ENCODE data around the gene ZSCAN22.

ZSCAN22 gene

GRCh38 chr19:58379246-58379645 lies 52.5 kb downstream of the ZSCAN22 start:
- DNase-seq = no peak

- DNase-seq = peak; percentile 35
Measured at GRCh38 chr19:58380037-58380661, 53.4 kb downstream of the ZSCAN22 start.

GRCh38 chr19:58380662-58381459 lies 54.1 kb downstream of the ZSCAN22 start, which contains the start of gene ZNF837:
TSS of gene ZNF837 (minus strand) at chr19:58381030. CDS start at chr19:58369332, 11,698 bp downstream.
- DNase-seq = peak; percentile 97

- DNase-seq = peak; percentile 38
Measured at GRCh38 chr19:58381460-58382212, 54.8 kb downstream of the ZSCAN22 start.

GRCh38 chr19:58382997-58383603 lies 56.3 kb downstream of the ZSCAN22 start:
- DNase-seq = no peak

- DNase-seq = no peak
Measured at GRCh38 chr19:58385313-58385890, 58.6 kb downstream of the ZSCAN22 start.

- DNase-seq = peak; percentile 62
Measured at GRCh38 chr19:58385891-58386575, 59.2 kb downstream of the ZSCAN22 start.

- DNase-seq = peak; percentile 96
Measured at GRCh38 chr19:58386576-58387337, 60.0 kb downstream of the ZSCAN22 start, which contains the start of gene RPS5. TSS of gene RPS5 (plus strand) at chr19:58387269. CDS start at chr19:58388138, 869 bp downstream.

- DNase-seq = peak; percentile 36
Measured at GRCh38 chr19:58387338-58388174, 60.8 kb downstream of the ZSCAN22 start.

- no peak for DNase-seq
Measured at GRCh38 chr19:58388175-58388526, 61.4 kb downstream of the ZSCAN22 start.
